ENCODE results near the gene ATG16L1. TPM values are rescaled to one million over a fixed set of nuclear protein-coding genes. Genes with fewer than 3 reads are reported as not detected.

Gene ATG16L1
- total RNA-seq, 1 experiment from 2014 or later: 42.0 TPM

GRCh38 chr2:233247116-233247515 lies 4.4 kb upstream of the ATG16L1 start:
- Mint-ChIP-seq H3K4me1 (no peaks in the 10 kb centered on the region), H3K36me3 (ENCODE audit: insufficient read depth in 1 of 3, low read depth in 3 of 3) (peaks cover 8 to 15% (median 9%) of the 10 kb centered on the region in 3 experiments; a peak in 6 of 7 replicates), H3K4me3 (no peak overlapping the region), H3K27ac (no peak overlapping the region), H3K27me3 (ENCODE audit: low read depth) (peaks cover 5% of the 10 kb centered on the region), H3K9me3 (peaks cover 12 to 18% of the 10 kb centered on the region in 2 experiments)
- Histone ChIP-seq H3K27ac (ENCODE audit: insufficient read length, low read depth, low read length) (no peak overlapping the region), H2BK20ac (ENCODE audit: low read depth, low read length, poor library complexity, severe bottlenecking) (no peak overlapping the region), H3K4ac (ENCODE audit: low read depth, low read length) (no peak overlapping the region), H2BK15ac (ENCODE audit: low read depth, low read length) (no peak overlapping the region), H2BK12ac (ENCODE audit: insufficient read length, low read depth, low read length) (no peak overlapping the region), H4K20me1 (ENCODE audit: control insufficient read depth, insufficient read depth, insufficient read length) (no peaks in the 10 kb centered on the region), H3T11ph (ENCODE audit: low read length) (no peak overlapping the region), H3K14ac (ENCODE audit: insufficient read depth, low read length) (no peak overlapping the region), H2BK120ac (ENCODE audit: low read depth, low read length, poor library complexity, severe bottlenecking) (no peak overlapping the region), H3K23me2 (ENCODE audit: insufficient read length, low read depth, low read length, poor library complexity, severe bottlenecking) (peaks cover 1% of the 10 kb centered on the region), H3K18ac (ENCODE audit: insufficient read length, low read depth, low read length) (no peak overlapping the region), H3K23ac (ENCODE audit: insufficient read length, low read depth, low read length) (no peak overlapping the region), H3K79me2 (ENCODE audit: insufficient read depth, low read length) (peaks cover 2% of the 10 kb centered on the region; the same call in 1 of the 2 replicates), H4K91ac (ENCODE audit: insufficient read length, low read depth, low read length) (no peak overlapping the region), H4K8ac (replicated peaks; ENCODE audit: insufficient read length, low read depth, low read length) (no peak overlapping the region), H4K5ac (ENCODE audit: insufficient read length, low read depth, low read length) (no peak overlapping the region), H3K79me1 (ENCODE audit: insufficient read depth, low read depth, low read length, poor library complexity, severe bottlenecking) (no peaks in the 10 kb centered on the region), H2BK5ac (ENCODE audit: insufficient read length, low read length) (no peak overlapping the region), H3K27me3 (ENCODE audit: insufficient read depth, low read length) (no peaks in the 10 kb centered on the region), H3K4me1 (ENCODE audit: insufficient read depth, low read length) (no peaks in the 10 kb centered on the region), H2AFZ (ENCODE audit: low read length) (no peak overlapping the region), H3K9me3 (ENCODE audit: control insufficient read depth, low read depth, low read length) (peaks cover 7% of the 10 kb centered on the region), H3K4me2 (ENCODE audit: insufficient read depth, insufficient read length, low read length) (no peak overlapping the region), H3K56ac (ENCODE audit: insufficient read length, low read depth, low read length) (no peak overlapping the region), H3K9ac (ENCODE audit: extremely low read depth, insufficient read length, low read length) (no peak overlapping the region), H2AK5ac (ENCODE audit: insufficient read length, low read length) (no peak overlapping the region)
- TF ChIP-seq, protein P1, sequence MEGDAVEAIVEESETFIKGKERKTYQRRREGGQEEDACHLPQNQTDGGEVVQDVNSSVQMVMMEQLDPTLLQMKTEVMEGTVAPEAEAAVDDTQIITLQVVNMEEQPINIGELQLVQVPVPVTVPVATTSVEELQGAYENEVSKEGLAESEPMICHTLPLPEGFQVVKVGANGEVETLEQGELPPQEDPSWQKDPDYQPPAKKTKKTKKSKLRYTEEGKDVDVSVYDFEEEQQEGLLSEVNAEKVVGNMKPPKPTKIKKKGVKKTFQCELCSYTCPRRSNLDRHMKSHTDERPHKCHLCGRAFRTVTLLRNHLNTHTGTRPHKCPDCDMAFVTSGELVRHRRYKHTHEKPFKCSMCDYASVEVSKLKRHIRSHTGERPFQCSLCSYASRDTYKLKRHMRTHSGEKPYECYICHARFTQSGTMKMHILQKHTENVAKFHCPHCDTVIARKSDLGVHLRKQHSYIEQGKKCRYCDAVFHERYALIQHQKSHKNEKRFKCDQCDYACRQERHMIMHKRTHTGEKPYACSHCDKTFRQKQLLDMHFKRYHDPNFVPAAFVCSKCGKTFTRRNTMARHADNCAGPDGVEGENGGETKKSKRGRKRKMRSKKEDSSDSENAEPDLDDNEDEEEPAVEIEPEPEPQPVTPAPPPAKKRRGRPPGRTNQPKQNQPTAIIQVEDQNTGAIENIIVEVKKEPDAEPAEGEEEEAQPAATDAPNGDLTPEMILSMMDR (conservative IDR thresholded peaks at IDR 0.05): no peak
- WGBS (ENCODE audit: extremely low coverage, insufficient read length, low lambda C conversion rate): no CpG with 5 or more reads among the region's 2 CpGs
- DNase-seq: no peak

Data from H9 (cell line).